Measurements from ENCODE around the gene EFNA4.

Gene EFNA4

GRCh38 chr1:155024315-155024714, 39.2 kb upstream of the EFNA4 start:
- in situ Hi-C loops (cut with MboI; ENCODE audit: low sequenced_read_pairs): loop anchor here (10.0 kb wide), 1 partner anchor 60 kb away; no protein-coding TSS in a partner anchor
- H3K27me3 ChIP-seq (ENCODE audit: low read depth): no peaks in the 10 kb centered on the region

GRCh38 chr1:155026154-155026553, 37.4 kb upstream of the EFNA4 start:
- no peak overlapping the region for H3K4me3 ChIP-seq

More at GRCh38 chr1:155024315-155024714, 39.2 kb upstream of the EFNA4 start:
- Histone ChIP-seq H3K9me3 (no peaks in the 10 kb centered on the region), H3K4me3 (no peak overlapping the region), H3K4me1 (no peaks in the 10 kb centered on the region), H3K36me3 (replicated peaks) (no peaks in the 10 kb centered on the region)
- no peak for DNase-seq (ENCODE audit: low spot score in 2 of 2)

DNA sequence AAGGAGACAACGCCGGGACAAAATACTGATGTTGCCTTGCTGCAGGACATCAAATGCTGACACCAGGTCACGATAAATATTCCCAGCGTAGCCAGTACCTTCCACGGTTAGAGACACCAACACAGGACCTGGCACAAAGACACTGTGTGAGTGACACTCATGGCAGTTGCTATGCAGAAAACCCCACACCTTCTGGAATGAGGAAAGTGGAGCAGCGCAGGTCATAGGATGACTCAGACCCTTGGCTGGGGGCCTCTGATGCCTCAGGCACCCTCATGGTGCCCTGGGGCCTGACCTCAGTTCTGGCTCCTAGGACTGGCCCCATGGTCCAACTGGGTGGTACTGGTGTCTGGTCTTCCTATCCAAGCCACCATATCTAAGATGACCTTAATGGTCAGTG, 37.0 kb upstream of the EFNA4 start:
- Histone ChIP-seq H3K4me3 (no peak overlapping the region), H3K27me3 (ENCODE audit: low read depth) (no peaks in the 10 kb centered on the region), H3K36me3 (replicated peaks) (no peaks in the 10 kb centered on the region), H3K4me1 (no peaks in the 10 kb centered on the region), H3K9me3 (no peaks in the 10 kb centered on the region)
- no peak for DNase-seq (ENCODE audit: low spot score in 2 of 2)
- in situ Hi-C loops (cut with MboI; ENCODE audit: low sequenced_read_pairs): loop anchor here (10.0 kb wide), 1 partner anchor 58 kb away; no protein-coding TSS in a partner anchor

More at GRCh38 chr1:155026154-155026553, 37.4 kb upstream of the EFNA4 start:
- Histone ChIP-seq H3K36me3 (replicated peaks) (no peaks in the 10 kb centered on the region), H3K4me1 (no peaks in the 10 kb centered on the region), H3K27me3 (ENCODE audit: low read depth) (no peaks in the 10 kb centered on the region), H3K9me3 (no peaks in the 10 kb centered on the region)
- in situ Hi-C loops (cut with MboI; ENCODE audit: low sequenced_read_pairs): loop anchor here (10.0 kb wide), 1 partner anchor 59 kb away; no protein-coding TSS in a partner anchor
- DNase-seq (ENCODE audit: low spot score in 2 of 2): no peak

DNA sequence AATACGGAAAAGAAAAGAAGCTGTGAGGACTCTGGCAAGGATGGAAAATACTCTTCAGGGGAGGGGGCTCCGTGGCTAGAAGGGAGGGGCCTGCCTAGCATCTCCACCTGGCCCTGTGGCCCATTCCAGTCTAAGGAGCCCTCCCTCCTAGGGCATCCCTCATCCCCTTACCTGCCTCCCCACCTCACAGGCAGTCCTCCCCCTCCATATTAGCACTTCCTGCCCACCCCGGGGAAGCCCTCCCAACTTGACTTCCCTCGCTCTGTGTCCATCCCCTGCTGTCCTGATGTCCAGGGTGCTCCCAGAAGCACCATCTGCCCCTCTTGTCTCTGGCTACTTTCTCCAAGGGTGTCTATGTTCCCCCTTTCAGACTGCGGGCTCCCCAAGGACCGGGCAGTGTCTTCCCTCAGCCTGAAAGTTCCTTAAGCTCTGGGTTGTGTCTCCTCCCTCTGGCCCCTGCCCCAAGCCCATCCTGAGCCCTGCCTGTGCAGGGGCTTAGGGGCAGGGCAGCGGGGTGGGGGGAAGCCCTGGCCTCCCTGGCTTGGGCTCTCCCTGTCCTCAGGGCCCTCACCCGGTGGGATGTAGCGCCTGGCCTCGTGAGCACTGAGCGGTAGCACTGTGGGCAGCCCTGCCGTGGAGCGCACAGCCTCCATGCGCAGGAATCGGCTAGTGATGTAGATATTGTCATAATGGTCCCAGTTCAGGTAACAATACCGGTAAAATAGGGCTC, 33.9 kb upstream of the EFNA4 start:
- no peak for DNase-seq (ENCODE audit: low spot score in 2 of 2)
- no peaks in the 10 kb centered on the region for H3K4me1 ChIP-seq
- no peak overlapping the region for H3K4me3 ChIP-seq
- H3K36me3 ChIP-seq (replicated peaks): no peaks in the 10 kb centered on the region
- H3K9me3 ChIP-seq: no peaks in the 10 kb centered on the region
- H3K27me3 ChIP-seq (ENCODE audit: low read depth): no peaks in the 10 kb centered on the region
- in situ Hi-C loops (cut with MboI; ENCODE audit: low sequenced_read_pairs): loop anchor here (10.0 kb wide), 1 partner anchor 55 kb away; no protein-coding TSS in a partner anchor

DNA sequence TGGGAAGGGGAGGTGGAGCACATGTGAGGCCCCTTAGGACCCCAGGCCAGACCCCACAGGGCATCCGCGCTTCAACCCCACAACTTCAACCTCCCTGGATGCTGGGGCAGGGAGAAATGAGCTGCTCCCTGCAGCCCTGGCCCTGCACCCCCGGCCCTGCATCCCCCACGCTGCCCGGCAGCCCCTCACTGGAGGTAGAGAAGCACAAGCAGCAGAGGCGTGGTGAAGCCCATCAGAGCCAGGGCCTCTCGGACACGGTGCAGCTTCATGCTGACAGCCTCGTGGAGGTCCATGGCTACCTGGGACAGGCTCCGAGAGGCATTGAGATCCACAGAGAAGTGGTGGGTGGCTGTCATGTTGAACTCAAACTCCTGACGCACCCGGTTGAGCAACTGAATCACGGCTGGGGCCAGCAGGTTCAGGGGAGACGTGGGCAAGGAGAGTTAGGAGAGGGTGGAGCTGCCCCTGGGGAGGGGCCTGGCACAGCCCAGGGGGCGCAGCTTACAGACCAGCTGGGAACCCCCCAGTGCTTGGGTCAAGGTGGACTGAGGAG, 33.2 kb upstream of the EFNA4 start:
- Histone ChIP-seq H3K4me1 (no peaks in the 10 kb centered on the region), H3K36me3 (replicated peaks) (no peaks in the 10 kb centered on the region), H3K9me3 (no peaks in the 10 kb centered on the region), H3K27me3 (ENCODE audit: low read depth) (no peaks in the 10 kb centered on the region), H3K4me3 (no peak overlapping the region)
- in situ Hi-C loops (cut with MboI; ENCODE audit: low sequenced_read_pairs): no loop called here
- DNase-seq (ENCODE audit: low spot score in 2 of 2): no peak

DNA sequence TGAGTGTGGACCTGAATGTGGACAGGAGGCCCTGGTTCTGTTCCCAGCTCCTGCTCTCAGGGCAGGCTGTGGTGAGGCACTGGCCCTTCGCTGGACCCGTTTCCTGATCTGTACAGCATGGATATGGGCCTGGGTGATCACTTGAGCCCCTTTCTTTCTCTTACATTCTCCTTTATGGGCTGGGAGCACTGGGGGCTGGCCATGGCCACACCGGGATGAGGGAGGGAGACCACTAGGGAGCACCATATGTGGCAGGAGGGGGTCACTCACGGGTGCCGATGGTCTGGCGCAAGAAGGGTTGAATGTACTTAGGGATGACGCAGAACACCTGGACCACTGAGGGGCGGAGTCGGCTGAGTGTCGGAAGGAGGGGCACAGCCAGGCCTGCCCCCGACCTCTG, 32.6 kb upstream of the EFNA4 start:
- H3K4me1 ChIP-seq: no peaks in the 10 kb centered on the region
- H3K9me3 ChIP-seq: no peaks in the 10 kb centered on the region
- DNase-seq (ENCODE audit: low spot score in 2 of 2): no peak
- H3K27me3 ChIP-seq (ENCODE audit: low read depth): no peaks in the 10 kb centered on the region
- in situ Hi-C loops (cut with MboI; ENCODE audit: low sequenced_read_pairs): no loop called here
- no peak overlapping the region for H3K4me3 ChIP-seq
- H3K36me3 ChIP-seq (replicated peaks): no peaks in the 10 kb centered on the region

DNA sequence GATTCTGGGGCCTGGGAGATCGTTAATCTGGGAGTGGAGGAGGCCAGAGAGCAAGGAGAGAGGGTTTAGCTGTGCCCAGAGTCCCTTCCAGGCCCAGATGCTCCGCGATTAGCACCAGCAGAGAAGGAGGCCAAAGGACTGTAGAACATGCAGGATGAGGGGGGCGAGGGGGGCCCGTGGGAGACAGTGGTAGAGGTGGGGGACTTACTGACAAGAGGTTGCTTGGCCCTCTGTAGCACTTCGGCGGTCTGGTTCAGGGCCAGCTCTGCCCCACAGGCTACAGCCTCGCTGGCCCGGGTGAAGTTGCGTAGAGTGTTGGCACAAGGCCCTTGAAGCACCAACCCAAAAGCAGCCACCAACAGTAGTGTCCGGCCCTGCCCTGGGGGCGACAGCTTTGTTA, 30.7 kb upstream of the EFNA4 start:
- Histone ChIP-seq H3K36me3 (replicated peaks) (no peaks in the 10 kb centered on the region), H3K4me3 (no peak overlapping the region), H3K27me3 (ENCODE audit: low read depth) (no peaks in the 10 kb centered on the region), H3K4me1 (no peaks in the 10 kb centered on the region), H3K9me3 (no peaks in the 10 kb centered on the region)
- DNase-seq (ENCODE audit: low spot score in 2 of 2): no peak
- in situ Hi-C loops (cut with MboI; ENCODE audit: low sequenced_read_pairs): no loop called here

GRCh38 chr1:155033524-155033923, 30.0 kb upstream of the EFNA4 start, which contains the start of the genes DCST1 and DCST2:
Gene DCST1, plus strand, starts transcription at chr1:155033824. Its CDS starts 213 bp downstream, at chr1:155034037.
Gene DCST2, minus strand, starts transcription at chr1:155033781. Its CDS starts 80 bp downstream, at chr1:155033701.
- H3K4me1 ChIP-seq: no peaks in the 10 kb centered on the region
- H3K36me3 ChIP-seq (replicated peaks): no peaks in the 10 kb centered on the region
- no peak within 1 kb of the TSS for H3K4me3 ChIP-seq
- H3K9me3 ChIP-seq: no peaks in the 10 kb centered on the region
- no peaks in the 10 kb centered on the region for H3K27me3 ChIP-seq (ENCODE audit: low read depth)
- no peak for DNase-seq (ENCODE audit: low spot score in 2 of 2)
- in situ Hi-C loops (cut with MboI; ENCODE audit: low sequenced_read_pairs): no loop called here

- Histone ChIP-seq H3K4me3 (no peak overlapping the region), H3K36me3 (replicated peaks) (no peaks in the 10 kb centered on the region), H3K27me3 (ENCODE audit: low read depth) (no peaks in the 10 kb centered on the region), H3K9me3 (no peaks in the 10 kb centered on the region), H3K4me1 (no peaks in the 10 kb centered on the region)
- DNase-seq (ENCODE audit: low spot score in 2 of 2): no peak
- in situ Hi-C loops (cut with MboI; ENCODE audit: low sequenced_read_pairs): no loop called here
Measured at GRCh38 chr1:155034318-155035208, 29.0 kb upstream of the EFNA4 start.

DNA sequence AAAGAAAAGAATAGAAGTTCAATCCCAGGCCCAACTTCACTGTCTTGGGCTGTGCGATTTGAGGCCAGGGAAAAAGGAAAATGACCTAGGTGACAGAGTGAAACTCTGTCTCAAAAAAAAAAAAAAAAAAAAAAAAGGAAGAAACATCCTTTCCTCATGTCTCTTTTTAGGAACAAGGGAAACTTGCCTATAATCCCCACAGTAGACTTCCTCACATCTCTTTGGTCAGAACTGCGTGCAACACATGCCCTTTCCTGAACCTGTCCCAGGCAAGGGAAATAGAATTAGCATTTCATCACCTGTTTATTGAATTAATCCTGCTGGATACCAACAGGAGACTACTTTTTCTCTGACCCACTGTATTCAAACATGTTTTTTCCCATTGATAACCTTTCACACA, 27.6 kb upstream of the EFNA4 start:
- Histone ChIP-seq H3K4me3 (no peak overlapping the region), H3K9me3 (no peaks in the 10 kb centered on the region), H3K36me3 (replicated peaks) (no peaks in the 10 kb centered on the region)

GRCh38 chr1:155037043-155037442, 26.5 kb upstream of the EFNA4 start:
- no peaks in the 10 kb centered on the region for H3K9me3 ChIP-seq
- H3K36me3 ChIP-seq (replicated peaks): no peaks in the 10 kb centered on the region
- H3K4me1 ChIP-seq: no peaks in the 10 kb centered on the region
- no peaks in the 10 kb centered on the region for H3K27me3 ChIP-seq (ENCODE audit: low read depth)
- DNase-seq (ENCODE audit: low spot score in 2 of 2): no peak
- in situ Hi-C loops (cut with MboI; ENCODE audit: low sequenced_read_pairs): no loop called here
- no peak overlapping the region for H3K4me3 ChIP-seq

More for the DNA sequence above, 27.6 kb upstream of the EFNA4 start:
- H3K27me3 ChIP-seq (ENCODE audit: low read depth): no peaks in the 10 kb centered on the region
- no peak for DNase-seq (ENCODE audit: low spot score in 2 of 2)
- H3K4me1 ChIP-seq: no peaks in the 10 kb centered on the region
- in situ Hi-C loops (cut with MboI; ENCODE audit: low sequenced_read_pairs): no loop called here

DNA sequence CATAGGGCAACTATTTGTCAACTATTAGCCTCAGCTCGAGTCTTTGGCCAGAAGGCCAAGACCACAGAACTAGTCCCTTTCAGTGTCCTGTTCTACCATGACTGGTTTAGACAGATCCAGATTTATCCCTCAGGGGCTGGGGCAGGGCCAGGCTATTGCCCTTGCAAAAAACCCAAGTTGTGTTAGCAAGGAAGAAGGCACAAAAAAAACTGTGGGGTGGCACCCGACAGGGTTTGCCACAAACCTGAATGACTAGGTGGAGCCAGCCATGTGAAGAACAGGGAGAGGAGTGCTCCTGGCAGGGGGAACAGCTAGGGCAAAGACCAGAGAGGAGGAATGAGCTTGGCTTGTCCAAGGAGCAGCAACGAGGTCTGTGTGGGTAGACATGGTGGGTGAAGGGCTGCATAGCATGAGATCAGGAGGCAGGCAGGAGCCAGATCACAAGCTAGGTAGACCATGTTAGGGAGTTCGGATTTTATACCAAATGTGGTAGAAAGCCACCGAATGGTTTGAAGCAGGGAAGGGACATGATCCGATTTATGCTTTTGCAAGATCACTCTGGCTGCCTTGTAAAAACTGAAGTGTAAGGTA, 25.6 kb upstream of the EFNA4 start:
- Histone ChIP-seq H3K4me3 (no peak overlapping the region), H3K4me1 (no peaks in the 10 kb centered on the region), H3K27me3 (ENCODE audit: low read depth) (no peaks in the 10 kb centered on the region), H3K36me3 (replicated peaks) (no peaks in the 10 kb centered on the region), H3K9me3 (no peaks in the 10 kb centered on the region)
- in situ Hi-C loops (cut with MboI; ENCODE audit: low sequenced_read_pairs): no loop called here
- no peak for DNase-seq (ENCODE audit: low spot score in 2 of 2)

DNA sequence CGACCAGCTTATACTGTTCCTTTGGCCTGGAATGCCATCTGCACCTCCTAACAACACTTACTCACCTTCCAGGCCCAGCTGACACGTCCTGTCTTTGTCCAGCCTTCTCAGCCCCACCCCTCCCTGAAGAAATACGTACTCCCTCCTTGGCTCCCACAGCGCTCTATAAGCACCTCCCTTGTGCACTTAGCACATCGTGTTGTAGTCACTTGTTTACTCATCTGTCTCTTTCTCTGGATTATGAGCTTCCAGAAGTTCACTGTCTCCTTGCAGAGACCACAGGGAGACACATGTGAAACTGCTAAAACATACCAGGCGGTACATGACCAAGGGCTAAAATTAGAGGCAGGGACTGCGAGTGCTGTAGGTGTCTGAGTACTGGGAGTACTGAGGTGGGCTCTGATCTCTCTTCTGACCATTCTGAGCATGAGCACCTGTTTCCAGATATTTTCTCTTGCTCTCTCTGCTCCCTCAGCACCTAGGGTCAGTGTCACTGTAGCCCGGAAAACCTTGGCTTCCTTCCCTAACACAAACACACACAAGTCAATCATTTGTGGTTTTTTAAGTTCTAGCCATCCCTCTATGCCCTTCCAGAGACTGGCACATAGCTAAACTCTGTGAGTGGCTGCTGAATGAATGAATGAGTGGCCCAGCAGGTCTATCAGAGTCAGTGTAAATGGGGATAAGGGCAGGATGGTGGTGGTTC, 24.8 kb upstream of the EFNA4 start:
- in situ Hi-C loops (cut with MboI; ENCODE audit: low sequenced_read_pairs): no loop called here
- DNase-seq (ENCODE audit: low spot score in 2 of 2): no peak

More for the DNA sequence above, 24.8 kb upstream of the EFNA4 start:
- Histone ChIP-seq H3K9me3 (no peaks in the 10 kb centered on the region), H3K4me1 (no peaks in the 10 kb centered on the region), H3K36me3 (replicated peaks) (no peaks in the 10 kb centered on the region), H3K27me3 (ENCODE audit: low read depth) (no peaks in the 10 kb centered on the region), H3K4me3 (no peak overlapping the region)

Measured in HAP-1 (cell line).